ENCODE measurements around the gene PRELID1. TPM values are rescaled to one million over a fixed set of nuclear protein-coding genes. Genes with fewer than 3 reads are reported as not detected.

PRELID1 gene, protein sequence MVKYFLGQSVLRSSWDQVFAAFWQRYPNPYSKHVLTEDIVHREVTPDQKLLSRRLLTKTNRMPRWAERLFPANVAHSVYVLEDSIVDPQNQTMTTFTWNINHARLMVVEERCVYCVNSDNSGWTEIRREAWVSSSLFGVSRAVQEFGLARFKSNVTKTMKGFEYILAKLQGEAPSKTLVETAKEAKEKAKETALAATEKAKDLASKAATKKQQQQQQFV
- total RNA-seq = 111 and 122 TPM in 2 replicates

GRCh38 chr5:177303121-177303924, at the start of gene PRELID1, which contains the start of gene RAB24:
Gene PRELID1 (plus strand): TSS chr5:177303799. CDS start chr5:177303986, 187 bp downstream.
Gene RAB24 (minus strand): TSS chr5:177303719. CDS start chr5:177303288, 431 bp downstream.

GRCh38 chr5:177311723-177312648, 8.4 kb downstream of the PRELID1 start, which contains the start of gene MXD3:
Gene MXD3 (minus strand): TSS chr5:177311898. CDS start chr5:177311830, 68 bp downstream.

DNA sequence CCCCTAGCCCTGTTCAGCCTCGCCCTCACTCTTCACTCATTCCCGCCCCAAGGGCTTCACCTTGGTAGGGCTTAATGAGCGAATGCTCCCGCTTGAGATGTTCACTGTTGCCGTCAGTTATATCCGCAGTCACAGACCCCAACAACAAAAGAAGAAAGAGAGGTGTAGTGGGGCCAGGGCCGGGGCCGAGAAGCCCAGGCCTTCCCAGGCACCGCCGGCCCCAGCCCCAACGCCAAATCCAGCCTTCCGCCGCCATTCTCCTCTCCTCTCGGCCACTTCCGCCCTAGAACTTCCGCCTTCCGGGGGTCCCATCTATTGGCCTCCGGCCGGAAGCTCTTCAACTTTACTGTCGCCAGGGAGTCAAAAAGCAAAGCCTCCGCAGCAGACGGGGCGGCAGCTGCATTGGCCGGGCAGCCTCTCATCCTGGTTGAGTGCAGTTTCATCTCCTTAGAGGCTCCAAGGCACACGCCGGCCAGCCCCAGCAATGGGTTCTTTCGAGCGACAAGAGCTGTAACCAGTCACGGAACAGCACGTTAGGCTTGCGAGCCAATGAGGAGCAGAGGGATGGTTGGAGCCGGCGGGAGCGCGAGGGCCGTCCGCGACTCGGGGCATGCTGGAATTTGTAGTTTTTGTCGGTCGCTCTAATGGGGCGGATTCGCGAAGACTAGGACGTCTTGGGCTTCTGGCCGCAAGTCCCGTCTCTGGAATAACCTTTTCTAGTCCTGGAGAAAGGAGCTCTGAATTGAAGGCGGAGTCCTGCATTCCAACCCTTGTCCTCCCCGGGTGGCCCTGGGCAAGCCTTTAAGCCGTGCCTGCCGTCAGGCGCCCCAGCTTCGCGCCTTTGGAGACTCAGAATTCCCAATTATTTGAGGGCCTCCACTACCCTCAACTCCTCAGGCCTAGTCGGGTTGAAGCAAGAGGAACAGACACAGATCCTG, 48.1 kb downstream of the PRELID1 start, which contains the start of gene LMAN2:
TSS of gene LMAN2 (minus strand) at position 277 of the 938 bp plus-strand sequence. CDS start at position 256, 21 bp downstream.

Other genes with a start within 250 kb of the PRELID1 start
- 16.4 and 19.8 TPM in 2 replicates for gene FGFR4, start 216.9 kb upstream of the PRELID1 start, total RNA-seq
- 11.6 and 17.2 TPM in 2 replicates for gene NSD1, start 170.0 kb upstream of the PRELID1 start, total RNA-seq
- gene RAB24, start 80 bp upstream of the PRELID1 start, total RNA-seq = 31.3 and 35.7 TPM in 2 replicates
- 7.9 and 12.3 TPM in 2 replicates for gene MXD3, start 8.1 kb downstream of the PRELID1 start, total RNA-seq
- gene LMAN2, start 47.9 kb downstream of the PRELID1 start, total RNA-seq = 328 and 333 TPM in 2 replicates
- gene RGS14, start 54.1 kb downstream of the PRELID1 start, total RNA-seq = 1.4 and 4.9 TPM in 2 replicates
- gene SLC34A1, start 80.6 kb downstream of the PRELID1 start, total RNA-seq = not detected in 2 replicates
- not detected in 2 replicates for gene PFN3, start 96.9 kb downstream of the PRELID1 start, total RNA-seq
- not detected in 2 replicates for gene F12, start 105.8 kb downstream of the PRELID1 start, total RNA-seq
- gene GRK6, start 122.9 kb downstream of the PRELID1 start, total RNA-seq = 17.7 and 21.9 TPM in 2 replicates
- 28.3 and 30.3 TPM in 2 replicates for gene PRR7, start 143.0 kb downstream of the PRELID1 start, total RNA-seq
- 139 and 144 TPM in 2 replicates for gene DBN1, start 169.8 kb downstream of the PRELID1 start, total RNA-seq
- 169 and 204 TPM in 2 replicates for gene PDLIM7, start 193.8 kb downstream of the PRELID1 start, total RNA-seq
- under 0.01 and 2.3 TPM in 2 replicates for gene DOK3, start 206.0 kb downstream of the PRELID1 start, total RNA-seq
- gene DDX41, start 213.2 kb downstream of the PRELID1 start, total RNA-seq = 114 and 118 TPM in 2 replicates